ENCODE data around the gene KIF1C.

Gene KIF1C

DNA sequence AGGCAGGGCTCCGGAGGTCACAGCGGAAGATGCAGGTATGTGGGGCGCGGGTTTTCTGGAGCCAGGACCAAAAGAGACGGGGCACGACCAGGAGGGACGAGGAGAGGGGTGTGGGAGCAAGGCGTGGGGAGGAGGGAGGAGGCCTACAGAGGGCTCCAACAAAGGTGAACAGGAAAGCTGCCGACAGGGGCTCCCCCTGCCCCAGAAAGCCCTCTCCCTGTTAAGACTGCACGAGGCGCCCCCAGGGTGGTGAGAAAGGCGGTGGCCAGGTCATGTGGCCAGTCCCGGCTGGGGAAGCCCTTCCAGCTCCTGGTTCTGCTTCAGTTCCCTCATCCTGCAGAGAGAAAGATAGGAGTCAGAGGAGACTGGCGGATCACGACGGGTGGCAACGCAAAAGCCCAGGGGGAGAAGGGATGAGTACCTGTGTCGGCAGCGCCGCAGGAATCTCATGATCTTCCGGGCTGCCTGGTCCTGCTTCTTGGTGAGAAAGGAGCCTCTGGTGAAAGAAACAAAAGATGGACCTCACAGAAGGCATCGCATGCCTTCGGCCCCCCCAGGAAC is 29.2 kb upstream of the KIF1C start:
- peak; percentile 37 for FAIRE-seq
- peak; percentile 77 for DNase-seq (ENCODE audit: low spot score)

DNA sequence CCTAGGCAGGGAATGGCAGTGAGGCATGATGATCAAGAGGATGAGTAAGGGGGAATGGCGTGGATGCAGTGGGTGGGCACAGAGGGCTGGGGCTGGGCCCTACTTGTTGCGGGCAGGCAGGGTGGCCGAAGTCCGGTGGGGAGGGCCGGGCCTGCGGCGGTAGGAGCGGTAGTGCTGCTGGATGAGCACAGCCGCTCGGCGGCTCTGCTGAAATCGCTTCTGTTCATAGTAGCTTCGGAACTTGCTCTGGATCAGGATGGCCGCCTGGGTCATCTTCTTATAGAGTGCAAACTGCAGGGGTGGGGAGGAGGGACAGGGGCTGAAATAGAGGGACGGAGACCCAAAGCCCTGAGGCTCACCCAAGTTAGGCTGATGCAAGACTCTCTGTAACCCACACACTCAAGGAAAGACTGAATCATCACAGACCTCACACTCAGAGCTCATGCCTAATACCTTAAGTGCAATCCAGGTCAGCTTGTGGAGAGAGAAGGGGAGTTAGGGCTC is 28.7 kb upstream of the KIF1C start:
- FAIRE-seq: peak; percentile 69
- peak; percentile 87 for DNase-seq (ENCODE audit: low spot score)

DNA sequence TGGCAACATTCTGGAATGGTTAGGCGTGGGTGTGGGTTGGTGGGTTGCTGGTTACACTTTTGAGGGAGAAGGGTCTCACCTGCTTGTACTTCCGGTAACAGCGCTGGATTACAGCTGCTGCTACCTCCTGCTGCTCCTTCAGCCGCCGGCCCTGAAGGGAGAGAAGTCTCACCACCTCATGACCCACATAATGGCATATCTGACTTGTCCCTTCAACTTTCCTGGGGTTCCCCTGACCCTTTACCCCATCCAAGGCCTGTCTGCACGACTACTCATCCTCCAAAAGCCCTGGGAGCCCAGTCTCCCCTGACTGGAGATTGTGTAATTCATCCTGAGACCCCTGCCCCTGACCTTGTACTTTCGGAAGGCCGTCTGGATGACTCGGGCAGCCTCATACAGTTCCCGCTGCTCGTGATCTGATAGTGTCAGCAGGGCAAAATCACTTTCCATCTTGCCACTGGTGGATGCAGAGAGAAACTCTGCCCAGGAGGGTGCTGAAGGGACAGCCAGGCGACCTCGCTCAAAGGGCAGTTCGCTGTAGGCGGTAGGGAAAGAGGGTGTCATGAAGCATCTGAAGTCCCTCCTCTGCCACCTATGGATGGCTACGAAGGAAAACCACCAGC is 28.1 kb upstream of the KIF1C start:
- peak; percentile 36 for DNase-seq (ENCODE audit: low spot score)
- FAIRE-seq: no peak

DNA sequence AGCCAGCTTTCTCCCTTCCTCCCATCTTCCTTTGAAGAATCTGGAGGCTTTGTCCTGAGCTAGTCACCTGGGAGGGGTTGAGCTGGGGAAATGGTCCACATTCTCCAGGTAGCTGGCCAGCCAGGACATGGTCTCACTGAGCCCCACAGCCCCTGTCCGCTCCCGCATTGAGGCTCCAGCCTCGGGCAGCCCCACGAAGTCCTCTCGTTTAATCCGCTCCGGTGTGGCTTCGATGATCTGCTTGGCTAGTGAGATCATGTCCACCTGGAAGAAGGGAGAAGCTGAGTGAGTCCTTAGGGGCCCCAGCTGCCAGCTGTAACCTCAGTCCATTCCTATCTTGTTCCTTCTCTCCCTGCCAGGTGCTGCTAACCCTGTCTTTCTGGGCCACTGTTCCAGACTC is 27.5 kb upstream of the KIF1C start:
- FAIRE-seq (no peak), DNase-seq (ENCODE audit: low spot score) (no peak)

DNA sequence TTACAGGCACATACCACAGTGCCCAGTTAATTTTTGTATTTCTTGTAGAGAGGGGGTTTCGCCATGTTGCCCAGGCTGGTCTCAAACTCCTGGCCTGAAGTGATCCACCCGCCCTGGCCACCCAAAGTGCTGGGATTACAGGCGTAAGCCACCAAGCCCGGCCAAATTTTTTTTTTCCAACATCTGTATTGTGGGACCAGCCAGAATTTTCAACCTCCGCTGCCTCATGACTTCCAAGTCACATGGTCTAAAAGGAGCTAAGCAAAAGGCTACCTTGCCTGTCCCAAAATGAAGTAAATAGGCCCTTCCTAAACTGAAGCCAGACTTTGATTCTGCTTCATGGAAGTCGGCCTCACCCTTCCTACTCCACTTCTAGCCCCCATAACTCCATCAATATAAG is 25.9 kb upstream of the KIF1C start:
- DNase-seq (ENCODE audit: low spot score) (no peak), FAIRE-seq (no peak)

DNA sequence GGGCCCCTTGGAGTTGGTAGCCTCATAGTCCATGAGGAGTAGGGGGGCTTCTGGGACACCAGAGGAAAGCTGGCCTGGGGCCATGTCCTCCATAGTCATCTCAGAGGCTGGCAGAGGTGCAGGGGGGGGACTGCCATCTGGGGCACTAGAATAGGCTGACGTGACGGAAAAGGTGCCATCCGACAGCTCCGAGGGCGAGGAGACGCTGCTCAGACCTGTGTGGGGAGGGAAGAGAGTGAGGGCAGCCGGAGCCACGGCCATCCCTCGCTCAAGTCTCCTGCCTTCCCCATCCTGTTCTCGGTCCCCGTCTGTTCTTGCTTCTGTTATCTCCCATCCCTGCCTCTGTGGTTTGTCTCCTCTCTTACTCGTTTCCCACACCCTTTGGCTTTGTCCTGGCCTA is 25.4 kb upstream of the KIF1C start:
- FAIRE-seq (no peak), DNase-seq (ENCODE audit: low spot score) (no peak)

DNA sequence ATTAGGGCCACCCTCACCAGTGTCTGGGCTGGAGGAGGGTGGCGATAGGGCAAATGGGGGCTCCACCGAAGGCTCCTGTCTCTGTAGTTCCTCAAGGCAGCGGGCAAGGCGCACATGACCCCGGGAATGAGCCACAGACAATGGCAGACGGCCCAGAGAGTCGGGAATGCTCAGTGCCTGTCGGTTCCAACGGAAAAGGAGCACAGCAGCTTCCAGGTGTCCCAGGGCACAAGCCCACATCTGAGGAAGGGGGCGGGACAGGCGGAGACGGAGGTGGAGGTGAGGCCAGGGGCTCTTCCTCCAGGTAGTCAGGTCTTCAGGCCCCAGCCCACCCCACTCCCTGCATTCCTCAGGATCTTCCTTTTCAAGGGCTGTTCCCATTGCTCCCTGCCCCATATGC is 25.0 kb upstream of the KIF1C start:
- DNase-seq (ENCODE audit: low spot score) (no peak), FAIRE-seq (no peak)

DNA sequence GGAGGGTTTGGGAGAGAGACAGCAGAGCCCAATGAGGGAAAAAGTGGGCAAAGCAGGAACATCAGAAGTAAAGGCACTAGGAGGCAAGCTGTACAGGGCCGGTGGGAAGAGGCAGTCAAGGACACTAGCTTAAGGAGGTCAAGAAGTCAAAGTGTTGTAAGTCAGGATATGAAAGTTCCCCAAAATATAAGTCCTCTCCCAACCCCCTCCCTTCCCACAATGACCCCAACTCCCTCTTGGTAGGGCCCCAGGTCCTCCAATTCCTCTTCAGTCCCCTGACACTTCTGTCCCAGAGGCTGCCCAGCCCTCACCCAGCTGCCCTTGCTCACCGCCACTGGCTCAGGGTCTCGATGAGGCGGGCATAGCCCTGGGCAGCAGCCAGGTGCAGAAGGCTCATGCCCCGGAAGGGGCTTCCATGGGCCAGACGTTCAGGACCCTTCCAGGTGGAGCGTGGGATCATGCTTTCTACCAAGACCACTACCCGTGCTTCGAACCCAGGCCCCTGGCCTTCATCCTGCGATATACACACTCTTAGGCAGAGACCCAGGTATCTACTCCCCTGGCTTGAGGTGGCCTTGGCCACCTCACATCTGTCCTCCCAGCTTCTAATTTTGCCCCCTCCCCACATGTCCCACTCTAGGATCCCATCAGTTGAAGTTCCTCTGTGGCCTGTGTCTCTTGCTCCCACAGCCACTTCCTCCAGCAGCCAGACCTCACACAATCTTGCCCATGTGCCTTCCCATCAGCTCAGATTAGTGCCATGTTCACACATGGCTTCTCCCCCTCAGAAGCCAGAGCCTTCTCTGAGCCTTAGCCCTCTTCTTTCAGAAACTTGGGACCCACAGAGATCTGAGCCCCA is 24.3 kb upstream of the KIF1C start:
- no peak for FAIRE-seq
- DNase-seq (ENCODE audit: low spot score): no peak

DNA sequence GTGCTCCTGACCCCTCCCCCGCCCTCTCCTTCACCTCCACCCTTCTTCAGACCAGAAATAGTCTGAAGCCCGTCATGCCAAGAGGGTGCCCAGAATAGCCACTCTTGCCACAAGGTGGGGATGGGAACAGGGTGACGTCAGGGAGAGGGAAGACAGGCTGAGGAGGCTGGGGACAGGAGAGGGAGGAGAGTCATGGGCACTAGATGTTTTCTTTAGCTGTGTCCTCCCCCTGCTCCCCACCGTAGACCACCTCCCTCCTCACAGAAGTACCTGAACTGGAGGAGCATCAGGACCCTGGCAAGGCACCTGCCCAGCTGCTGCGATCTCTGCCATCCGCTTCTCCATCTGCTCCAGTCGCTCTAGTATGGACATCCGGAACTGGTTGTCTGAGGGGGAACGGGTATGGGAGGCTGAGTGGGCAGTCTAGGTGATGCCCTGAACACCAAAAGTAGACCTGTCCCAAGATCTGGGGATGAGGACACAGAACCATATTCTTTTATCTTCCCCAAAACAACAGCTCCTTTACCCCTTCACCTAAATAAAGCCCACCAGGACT is 23.6 kb upstream of the KIF1C start:
- FAIRE-seq: no peak

DNA sequence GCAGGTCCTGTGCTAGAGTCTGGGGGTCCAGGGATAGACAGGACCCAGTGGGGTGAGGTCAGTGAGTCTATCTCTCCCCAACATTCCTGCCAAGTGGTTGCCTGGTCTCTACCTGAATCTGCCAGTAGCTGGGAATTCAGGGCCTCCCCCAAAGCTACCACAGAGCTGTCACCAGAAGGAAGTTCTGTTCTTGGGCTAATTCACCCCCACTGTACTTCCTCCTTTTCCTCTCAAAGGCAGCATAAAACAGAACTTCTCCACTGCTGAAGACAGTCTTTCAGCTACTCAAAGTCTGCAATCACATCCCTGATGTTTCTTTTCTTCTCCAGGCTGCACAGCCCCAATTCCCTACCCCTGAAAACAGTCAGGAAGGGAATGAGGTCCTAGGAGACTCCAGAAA is 19.0 kb upstream of the KIF1C start:
- no peak for FAIRE-seq
- DNase-seq (ENCODE audit: low spot score): no peak

More for the DNA sequence above, 23.6 kb upstream of the KIF1C start:
- DNase-seq (ENCODE audit: low spot score): no peak

DNA sequence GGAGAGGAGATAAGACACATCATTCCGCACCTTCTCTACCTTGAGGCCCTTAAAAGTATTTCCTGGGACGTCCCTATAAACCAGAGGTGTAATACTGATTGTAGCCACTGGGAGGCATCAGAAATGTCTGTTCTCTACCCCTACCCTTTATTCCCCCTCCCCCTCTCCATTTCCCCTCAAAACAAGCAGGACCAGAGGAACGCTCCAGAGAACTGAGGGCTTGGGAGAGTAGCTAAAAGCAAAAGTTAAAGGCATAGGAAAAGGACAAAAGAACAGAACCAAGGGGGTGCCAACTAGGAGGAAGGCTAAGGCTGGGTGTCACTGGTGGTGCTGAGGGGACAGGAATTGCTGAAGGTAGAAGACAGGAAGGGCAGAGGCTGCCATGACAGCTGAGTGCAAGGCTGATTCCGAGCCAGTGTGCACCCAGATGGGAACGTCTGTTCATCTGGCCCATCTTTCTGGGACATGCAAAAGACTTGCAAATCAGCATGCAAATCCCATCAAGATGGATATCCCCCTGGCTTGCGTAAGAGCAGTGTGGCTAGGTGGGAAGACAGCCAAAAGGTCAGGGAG is 17.0 kb upstream of the KIF1C start:
- FAIRE-seq: no peak
- DNase-seq (ENCODE audit: low spot score): peak; percentile 6

DNA sequence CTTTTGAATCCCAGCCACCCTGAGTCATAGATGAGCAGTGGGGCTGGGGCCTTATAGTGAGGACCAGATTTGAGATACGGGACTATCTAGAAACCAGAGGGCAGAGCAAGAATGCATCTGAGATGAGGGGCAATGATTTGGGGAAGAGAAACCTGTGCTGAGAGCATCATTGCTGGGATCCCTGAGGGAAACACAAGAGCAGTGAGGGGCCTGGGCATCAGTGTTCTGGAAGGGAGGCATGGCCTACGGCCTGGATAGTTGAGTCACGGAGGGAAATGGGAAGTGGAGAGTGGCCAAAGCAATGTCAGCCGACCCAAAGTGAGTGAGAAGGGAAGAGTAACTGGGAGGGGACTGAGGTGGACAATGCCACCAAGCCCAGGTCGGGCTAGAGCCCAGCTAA is 15.4 kb upstream of the KIF1C start:
- FAIRE-seq (no peak), DNase-seq (ENCODE audit: low spot score) (no peak)

DNA sequence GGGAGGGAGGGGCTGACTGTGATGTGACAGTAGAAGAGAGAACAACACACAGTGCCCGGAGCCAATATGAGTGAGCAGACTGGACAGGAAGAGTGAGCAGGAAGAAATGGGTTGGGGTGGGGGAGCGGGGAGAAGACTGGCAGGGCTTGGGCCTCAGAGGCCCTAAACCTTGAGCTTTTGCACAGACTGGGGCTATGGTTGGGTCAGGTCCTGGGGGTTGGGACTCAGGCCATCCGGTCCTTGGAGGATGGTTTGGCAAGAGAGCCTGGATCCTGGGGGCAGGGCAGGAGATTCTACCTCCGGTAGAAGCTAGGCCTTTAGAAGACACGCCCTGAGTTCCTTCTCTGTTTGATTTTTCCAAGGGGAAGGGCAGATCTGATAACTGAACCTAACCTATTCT is 11.3 kb upstream of the KIF1C start:
- DNase-seq (ENCODE audit: low spot score) (no peak), FAIRE-seq (no peak)

DNA sequence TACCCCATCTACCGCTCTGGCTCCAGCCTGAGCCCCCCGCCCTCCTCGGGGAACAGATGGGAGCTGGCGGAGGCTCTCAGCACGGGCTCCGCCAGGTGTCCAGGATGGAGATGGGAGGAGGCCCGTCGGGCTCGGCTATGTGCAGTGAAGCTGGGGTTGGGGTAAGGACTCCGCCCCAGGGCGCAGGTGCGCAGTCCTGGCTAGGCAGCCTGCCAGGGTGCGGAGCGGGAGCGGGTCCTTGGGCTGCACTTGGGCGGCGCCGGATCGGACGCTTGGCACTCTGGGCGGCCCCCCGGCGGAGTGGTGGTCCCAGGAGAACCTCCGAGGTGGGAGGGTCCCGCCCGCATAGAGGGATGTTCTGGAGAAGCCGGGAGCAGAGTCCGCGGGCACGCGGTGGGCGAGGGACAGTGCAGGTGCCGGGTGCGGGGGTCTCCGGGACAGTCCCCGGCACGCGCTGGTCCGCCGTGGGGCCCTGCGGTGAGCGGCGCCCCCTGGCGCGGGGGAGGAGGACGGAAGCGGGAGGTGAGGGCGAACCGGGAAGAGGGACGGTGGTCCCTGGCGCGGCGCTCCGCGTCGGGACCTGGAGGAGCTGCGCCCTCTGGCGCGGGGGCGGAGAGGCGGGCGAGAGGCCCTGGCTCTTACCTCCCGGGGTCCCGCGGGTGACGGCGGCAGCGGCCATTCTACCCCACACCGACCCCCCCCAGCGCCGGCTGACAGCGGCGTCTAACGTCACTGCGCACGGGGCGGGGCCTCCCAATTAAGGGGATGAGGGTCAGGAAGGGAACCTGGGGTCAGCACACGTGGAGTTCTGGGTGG is 10.6 kb upstream of the KIF1C start, which contains the start of gene CAMTA2:
Gene CAMTA2 (minus strand): TSS at position 725 of the 816 bp plus-strand sequence. CDS start 1,453 bp downstream, outside the sequence.
- no peak for FAIRE-seq

DNA sequence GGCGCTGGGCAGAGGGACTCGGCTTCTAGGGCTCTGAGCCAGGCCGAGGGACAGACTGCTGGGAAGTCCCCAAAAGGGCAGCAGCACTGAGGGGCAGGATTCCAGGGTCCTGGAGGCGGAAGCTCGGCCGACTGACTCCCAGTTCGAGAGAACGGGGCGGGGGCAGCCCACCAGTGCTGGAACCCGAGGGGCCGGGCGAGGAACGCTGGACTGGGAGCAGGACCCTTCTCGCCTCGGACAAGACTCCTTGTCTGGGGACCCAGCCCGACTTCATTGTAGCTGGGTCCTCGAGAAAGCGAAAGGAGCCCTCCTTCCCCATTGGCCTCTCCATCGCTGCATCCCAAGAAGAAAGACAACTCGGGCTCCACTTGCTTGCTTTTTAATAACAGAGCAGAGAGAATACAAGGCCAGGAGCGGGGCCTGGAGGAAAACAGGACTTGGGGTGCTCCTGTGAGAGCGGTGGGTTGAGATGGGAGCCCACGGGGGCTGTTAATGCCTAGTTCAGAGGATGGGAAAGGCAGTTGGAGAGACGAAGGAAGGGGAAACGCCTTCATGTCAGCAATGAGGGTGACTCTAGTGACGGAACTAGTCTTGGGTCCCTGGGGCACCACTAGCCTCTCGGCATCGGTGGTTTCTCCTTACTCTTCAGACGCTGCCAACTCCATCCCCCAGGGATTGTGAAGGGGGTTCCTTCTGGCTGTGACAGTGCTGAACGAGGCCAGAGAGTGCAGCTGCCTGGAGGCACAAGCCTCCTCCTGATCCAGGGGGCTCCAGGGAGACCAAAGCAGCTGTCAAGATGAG is 9.8 kb upstream of the KIF1C start:
- no peak for FAIRE-seq
- no peak for DNase-seq (ENCODE audit: low spot score)

More for the DNA sequence above, 10.6 kb upstream of the KIF1C start, which contains the start of gene CAMTA2:
- DNase-seq (ENCODE audit: low spot score): peak; percentile 36

DNA sequence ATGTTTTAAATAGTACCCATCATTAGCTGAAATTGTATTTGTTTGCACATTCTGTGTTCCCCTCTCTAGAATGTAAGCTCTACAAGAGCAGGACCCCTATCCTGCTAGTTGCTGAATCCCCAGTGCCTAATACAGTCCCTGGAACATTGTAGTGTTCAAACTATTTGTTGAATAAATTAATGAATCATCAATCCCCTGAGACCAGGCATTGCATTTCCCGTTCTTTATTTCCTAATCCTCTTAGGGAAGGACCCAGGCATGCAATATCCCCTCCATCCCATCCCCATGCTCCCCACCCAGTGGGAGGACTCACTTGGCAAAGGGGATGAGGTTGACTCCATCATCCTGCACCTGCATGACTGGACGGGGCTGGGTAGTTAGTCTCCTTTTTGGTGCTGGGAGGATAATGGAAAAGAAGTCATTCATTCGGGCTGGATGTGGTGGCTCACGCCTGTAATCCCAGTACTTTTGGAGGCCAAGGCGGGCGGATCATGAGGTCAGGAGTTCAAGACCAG is 3.6 kb upstream of the KIF1C start:
- DNase-seq (ENCODE audit: low spot score) (no peak), FAIRE-seq (no peak)

DNA sequence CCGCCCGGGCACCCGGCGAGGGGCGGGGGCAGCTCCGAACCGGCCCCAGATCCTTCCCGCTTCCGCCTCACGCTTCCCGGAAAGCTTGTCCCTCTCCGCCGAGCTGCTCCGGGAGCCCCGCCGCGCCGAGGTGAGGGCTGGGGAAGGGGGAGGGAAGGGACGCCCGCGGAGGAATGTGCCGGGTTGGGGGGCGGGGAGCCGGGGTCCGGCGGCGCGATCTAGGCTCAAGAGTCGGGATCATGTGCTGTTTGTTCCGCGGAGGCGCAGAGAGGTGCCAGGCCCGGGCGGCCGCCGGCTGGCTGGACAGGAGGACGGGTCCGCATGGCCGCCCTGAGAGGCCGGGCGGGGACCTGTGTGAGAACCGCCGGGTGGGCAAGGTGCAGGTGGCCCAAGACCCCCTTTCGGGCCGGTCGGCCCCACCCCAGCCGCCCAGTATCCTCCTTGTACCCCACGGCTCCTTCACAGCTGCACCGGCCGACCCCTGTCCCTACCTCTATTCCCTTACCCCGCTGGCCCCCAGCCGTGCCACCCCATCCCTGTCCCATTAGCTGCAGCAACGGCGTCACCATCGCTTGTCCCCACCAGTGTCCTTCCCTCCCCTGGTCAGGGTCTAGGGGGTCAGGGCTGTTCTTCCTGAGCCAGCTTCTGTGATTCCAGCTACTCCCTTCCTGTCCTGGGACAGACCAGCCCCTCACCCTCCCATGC is 429 bp downstream of the KIF1C start:
- no peak for DNase-seq (ENCODE audit: low spot score)
- no peak for FAIRE-seq

DNA sequence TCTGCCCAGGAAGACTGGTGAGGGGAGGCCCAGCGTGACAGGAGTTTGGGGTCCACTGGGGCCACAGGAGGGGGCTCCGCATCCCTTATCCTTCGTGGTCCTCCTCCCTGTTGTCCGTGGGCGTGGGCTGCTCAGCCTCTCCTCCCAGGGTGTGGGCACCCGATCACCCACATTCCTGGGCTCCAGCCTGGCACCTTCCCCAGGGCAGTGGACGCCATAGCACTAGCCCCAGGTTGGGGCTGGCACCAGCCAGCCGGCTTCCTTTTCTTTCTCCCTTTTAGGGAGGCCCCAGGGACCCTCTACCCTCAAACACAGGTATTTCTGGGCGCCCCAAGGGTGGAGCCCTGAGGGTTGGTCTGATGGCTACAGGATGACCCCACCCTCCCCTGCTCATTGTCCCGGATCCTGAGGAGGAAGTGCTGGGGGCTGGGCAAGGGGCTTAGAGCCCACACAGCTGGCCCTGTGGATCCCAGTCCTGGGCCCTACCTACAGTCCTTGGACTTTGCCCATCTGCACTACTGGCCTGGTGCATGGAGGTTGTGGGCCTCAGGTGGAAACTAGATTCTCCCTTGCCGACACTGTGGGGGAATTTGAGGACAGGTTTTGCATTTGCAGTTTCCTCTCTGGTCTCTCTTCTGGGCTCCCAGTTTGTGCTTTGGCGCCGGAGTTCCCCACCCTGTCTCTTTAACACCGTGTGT is 1.1 kb downstream of the KIF1C start:
- no peak for DNase-seq (ENCODE audit: low spot score)
- no peak for FAIRE-seq

All from RCC 7860 (cell line).